ENCODE data around the gene CDCA4. TPM values are rescaled to one million over a fixed set of nuclear protein-coding genes. Genes with fewer than 3 reads are reported as not detected.

The CDCA4 gene
- polyA plus RNA-seq, 1 donor from 2014 or later, result 5.4 TPM

DNA sequence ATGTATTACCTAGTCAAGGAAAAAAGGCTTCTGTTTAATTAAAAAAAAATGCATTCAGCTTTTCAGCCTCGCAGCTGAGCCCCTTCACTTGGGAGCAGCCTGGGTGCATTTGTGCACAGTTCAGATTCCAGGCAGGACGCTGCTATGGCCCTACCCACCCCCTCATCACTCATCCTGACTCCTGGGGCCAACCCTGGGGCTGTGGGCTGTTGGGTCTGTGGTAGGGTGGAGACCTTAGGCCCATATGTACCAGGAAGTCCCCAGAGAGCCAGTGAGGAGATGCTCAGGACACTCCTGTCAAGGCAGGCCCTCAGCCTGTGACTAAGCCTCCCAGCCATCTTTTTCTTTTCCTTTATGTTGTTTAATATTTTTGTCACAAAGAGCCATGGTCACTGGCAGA lies 9.3 kb upstream of the CDCA4 start:
- Histone ChIP-seq H3K79me2 (replicated peaks; ENCODE audit: insufficient read depth, low read length) (no peaks in the 10 kb centered on the region), H3K27ac (ENCODE audit: low read length) (no peak overlapping the region)

GRCh38 chr14:105029402-105029801 lies 8.5 kb upstream of the CDCA4 start:
- Histone ChIP-seq H3K4me2 (ENCODE audit: low read length) (no peak overlapping the region), H3K36me3 (ENCODE audit: insufficient read depth, low read length) (no peaks in the 10 kb centered on the region), H2AFZ (ENCODE audit: low read depth, low read length) (no peak overlapping the region), H3K27ac (ENCODE audit: low read length) (no peak overlapping the region), H3K79me2 (replicated peaks; ENCODE audit: insufficient read depth, low read length) (no peaks in the 10 kb centered on the region), H3F3A (ENCODE audit: insufficient read depth, low read length, poor library complexity, severe bottlenecking) (no peaks in the 10 kb centered on the region), H4K20me1 (ENCODE audit: insufficient read depth) (no peaks in the 10 kb centered on the region), H3K9me2 (ENCODE audit: insufficient read depth, low read length) (no peaks in the 10 kb centered on the region), H3K9ac (ENCODE audit: low read length) (no peak overlapping the region), H3K27me3 (ENCODE audit: insufficient read depth, low read depth, low read length) (peaks cover 22% of the 10 kb centered on the region), H3K9me3 (ENCODE audit: low read length) (peaks cover 7% of the 10 kb centered on the region), H3K4me3 (ENCODE audit: low read length) (no peak overlapping the region)
- no peak for TF ChIP-seq SMC3 (conservative IDR thresholded peaks at IDR 0.05; ENCODE audit: poor library complexity)
- no peak for TF ChIP-seq RAD21 (conservative IDR thresholded peaks at IDR 0.05)
- no peak for TF ChIP-seq POLR2AphosphoS5 (IDR thresholded peaks at IDR 0.05)
- no peak for TF ChIP-seq EP300 (conservative IDR thresholded peaks at IDR 0.05; ENCODE audit: poor library complexity, severe bottlenecking)
- TF ChIP-seq TAF1 (IDR thresholded peaks at IDR 0.05; ENCODE audit: low read depth), result no peak
- TF ChIP-seq MXI1 (conservative IDR thresholded peaks at IDR 0.05; ENCODE audit: poor library complexity, severe bottlenecking), result no peak
- TF ChIP-seq, protein P1, sequence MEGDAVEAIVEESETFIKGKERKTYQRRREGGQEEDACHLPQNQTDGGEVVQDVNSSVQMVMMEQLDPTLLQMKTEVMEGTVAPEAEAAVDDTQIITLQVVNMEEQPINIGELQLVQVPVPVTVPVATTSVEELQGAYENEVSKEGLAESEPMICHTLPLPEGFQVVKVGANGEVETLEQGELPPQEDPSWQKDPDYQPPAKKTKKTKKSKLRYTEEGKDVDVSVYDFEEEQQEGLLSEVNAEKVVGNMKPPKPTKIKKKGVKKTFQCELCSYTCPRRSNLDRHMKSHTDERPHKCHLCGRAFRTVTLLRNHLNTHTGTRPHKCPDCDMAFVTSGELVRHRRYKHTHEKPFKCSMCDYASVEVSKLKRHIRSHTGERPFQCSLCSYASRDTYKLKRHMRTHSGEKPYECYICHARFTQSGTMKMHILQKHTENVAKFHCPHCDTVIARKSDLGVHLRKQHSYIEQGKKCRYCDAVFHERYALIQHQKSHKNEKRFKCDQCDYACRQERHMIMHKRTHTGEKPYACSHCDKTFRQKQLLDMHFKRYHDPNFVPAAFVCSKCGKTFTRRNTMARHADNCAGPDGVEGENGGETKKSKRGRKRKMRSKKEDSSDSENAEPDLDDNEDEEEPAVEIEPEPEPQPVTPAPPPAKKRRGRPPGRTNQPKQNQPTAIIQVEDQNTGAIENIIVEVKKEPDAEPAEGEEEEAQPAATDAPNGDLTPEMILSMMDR (IDR thresholded peaks at IDR 0.05; ENCODE audit: poor library complexity, severe bottlenecking), result no peak
- no peak for TF ChIP-seq EZH2 (IDR thresholded peaks at IDR 0.05; ENCODE audit: borderline replicate concordance, insufficient read depth, low read length, poor library complexity, severe bottlenecking)
- TF ChIP-seq REST (IDR thresholded peaks at IDR 0.05; ENCODE audit: borderline replicate concordance), result no peak

More for the DNA sequence above, 9.3 kb upstream of the CDCA4 start:
- Histone ChIP-seq H3F3A (ENCODE audit: insufficient read depth, low read length, poor library complexity, severe bottlenecking) (no peaks in the 10 kb centered on the region), H3K9me2 (ENCODE audit: insufficient read depth, low read length) (no peaks in the 10 kb centered on the region), H3K4me2 (ENCODE audit: low read length) (no peak overlapping the region), H3K9me3 (ENCODE audit: low read length) (peaks cover 7% of the 10 kb centered on the region), H3K27me3 (ENCODE audit: insufficient read depth, low read depth, low read length) (peaks cover 30% of the 10 kb centered on the region), H4K20me1 (ENCODE audit: insufficient read depth) (no peaks in the 10 kb centered on the region), H3K36me3 (ENCODE audit: insufficient read depth, low read length) (no peaks in the 10 kb centered on the region), H3K9ac (ENCODE audit: low read length) (no peak overlapping the region), H2AFZ (ENCODE audit: low read depth, low read length) (no peak overlapping the region), H3K4me3 (ENCODE audit: low read length) (no peak overlapping the region)
- TF ChIP-seq TAF1 (IDR thresholded peaks at IDR 0.05; ENCODE audit: low read depth) (no peak), EZH2 (IDR thresholded peaks at IDR 0.05; ENCODE audit: borderline replicate concordance, insufficient read depth, low read length, poor library complexity, severe bottlenecking) (no peak), REST (IDR thresholded peaks at IDR 0.05; ENCODE audit: borderline replicate concordance) (no peak), RAD21 (conservative IDR thresholded peaks at IDR 0.05) (no peak), POLR2AphosphoS5 (IDR thresholded peaks at IDR 0.05) (no peak)

All from neural cell (in vitro differentiated cells).